ENCODE measurements around the gene STX16. TPM values are rescaled to one million over a fixed set of nuclear protein-coding genes. Genes with fewer than 3 reads are reported as not detected.

The STX16 gene
- total RNA-seq, 4 donors from 2014 or later: 52.3 to 146 (median 77.0) TPM

DNA sequence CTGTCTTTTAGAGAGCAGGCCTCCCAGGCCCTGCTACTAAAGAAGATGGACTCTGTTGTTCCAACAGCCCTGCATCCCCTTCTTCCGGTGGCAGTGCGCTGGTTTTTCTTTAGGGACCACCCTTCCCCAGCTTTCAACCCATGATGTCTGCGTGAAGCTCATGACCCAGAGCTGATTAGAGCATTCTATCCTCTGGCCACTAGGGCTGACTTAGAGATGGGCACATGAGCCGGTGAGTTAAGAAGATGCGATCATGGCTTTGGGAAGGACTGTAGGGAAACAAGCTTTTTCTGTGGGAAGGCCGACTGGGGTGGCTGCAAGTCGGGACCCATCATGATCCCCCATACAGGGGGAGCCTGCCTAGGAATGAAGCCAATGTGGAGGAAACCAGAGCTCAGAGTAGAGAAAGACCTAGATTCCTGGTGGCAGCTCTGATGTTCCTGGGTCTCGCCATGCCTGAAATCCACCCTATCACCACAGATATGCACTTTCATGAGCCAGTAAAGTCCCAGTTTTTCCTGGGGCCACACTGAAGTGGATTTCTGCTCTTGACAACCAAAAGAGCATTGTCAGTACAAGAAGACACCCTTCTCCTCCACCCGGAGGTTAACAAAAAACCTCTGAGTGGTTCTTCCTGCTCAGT lies 29.1 kb upstream of the STX16 start:
- Histone ChIP-seq H3K4me3 (no peak overlapping the region), H3K4me1 (peaks cover 0 to 4% (median 0%) of the 10 kb centered on the region in 4 donors), H3K36me3 (no peaks in the 10 kb centered on the region), H3K27ac (no peak overlapping the region), H3K27me3 (no peaks in the 10 kb centered on the region), H3K9me3 (no peaks in the 10 kb centered on the region)
- intact Hi-C loops (cut with DNase I; ENCODE audit: low total_unique reads): no loop called here
- TF ChIP-seq POLR2AphosphoS5 (IDR thresholded peaks at IDR 0.05): no peak
- in situ Hi-C loops (cut with MboI; ENCODE audit: low pct_ligation_motif_present in 1 of 4, low pct_unique_long_range_greater_than_20kb in 1 of 4, low sequenced_read_pairs in 3 of 4): no loop called here
- no peak for DNase-seq
- WGBS, 2 donors (ENCODE audit: low coverage in 1 of 2): 80 to 93% methylated on average over 1 to 9 of the region's 9 CpGs

DNA sequence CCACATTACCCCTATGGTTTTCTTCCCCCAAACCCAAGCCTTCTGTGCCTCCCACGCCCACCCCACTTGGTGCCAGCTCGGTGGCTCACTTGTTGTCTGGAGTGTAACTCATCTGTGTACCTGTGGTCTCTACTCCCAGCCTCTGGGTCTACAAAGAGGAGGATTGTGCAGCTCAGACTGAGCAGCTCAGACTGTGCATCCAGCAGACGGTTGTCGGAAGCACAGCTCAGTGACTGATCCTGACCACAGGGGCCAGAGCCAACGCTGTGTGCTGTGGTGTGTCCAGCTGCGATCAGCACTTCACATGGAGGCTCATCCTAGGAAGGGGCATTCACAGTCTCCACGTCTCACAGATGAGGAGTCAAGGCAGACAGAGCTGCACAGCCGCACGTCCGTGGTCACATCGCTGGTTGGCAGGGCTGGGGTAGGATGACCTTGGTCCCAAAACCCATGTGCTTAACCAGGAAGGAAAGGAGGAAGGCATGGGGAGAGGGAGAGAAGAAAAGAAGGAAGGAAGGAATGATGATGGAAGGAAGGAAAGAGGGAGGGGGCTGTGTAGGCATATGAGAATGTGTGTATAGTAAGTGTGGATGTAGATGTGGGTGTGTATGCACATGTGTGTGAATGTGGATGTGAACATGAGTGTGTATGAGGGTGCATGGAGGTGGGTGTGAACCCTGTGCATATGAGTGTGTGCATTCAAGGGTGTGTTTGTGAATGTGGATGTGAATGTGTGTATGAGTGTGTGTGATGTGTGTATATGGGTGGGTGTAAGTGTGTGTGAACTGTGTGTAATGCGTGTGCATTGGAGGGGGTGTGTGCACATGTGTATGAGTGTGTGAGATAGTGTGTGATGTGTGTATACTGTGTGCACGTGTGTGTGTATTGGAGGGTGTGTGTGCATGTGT lies 28.2 kb upstream of the STX16 start:
- no peak overlapping the region for H3K4me3 ChIP-seq
- no peaks in the 10 kb centered on the region for H3K9me3 ChIP-seq
- no peak for DNase-seq
- in situ Hi-C loops (cut with MboI; ENCODE audit: low pct_ligation_motif_present in 1 of 4, low pct_unique_long_range_greater_than_20kb in 1 of 4, low sequenced_read_pairs in 3 of 4): no loop called here
- TF ChIP-seq, protein P1, sequence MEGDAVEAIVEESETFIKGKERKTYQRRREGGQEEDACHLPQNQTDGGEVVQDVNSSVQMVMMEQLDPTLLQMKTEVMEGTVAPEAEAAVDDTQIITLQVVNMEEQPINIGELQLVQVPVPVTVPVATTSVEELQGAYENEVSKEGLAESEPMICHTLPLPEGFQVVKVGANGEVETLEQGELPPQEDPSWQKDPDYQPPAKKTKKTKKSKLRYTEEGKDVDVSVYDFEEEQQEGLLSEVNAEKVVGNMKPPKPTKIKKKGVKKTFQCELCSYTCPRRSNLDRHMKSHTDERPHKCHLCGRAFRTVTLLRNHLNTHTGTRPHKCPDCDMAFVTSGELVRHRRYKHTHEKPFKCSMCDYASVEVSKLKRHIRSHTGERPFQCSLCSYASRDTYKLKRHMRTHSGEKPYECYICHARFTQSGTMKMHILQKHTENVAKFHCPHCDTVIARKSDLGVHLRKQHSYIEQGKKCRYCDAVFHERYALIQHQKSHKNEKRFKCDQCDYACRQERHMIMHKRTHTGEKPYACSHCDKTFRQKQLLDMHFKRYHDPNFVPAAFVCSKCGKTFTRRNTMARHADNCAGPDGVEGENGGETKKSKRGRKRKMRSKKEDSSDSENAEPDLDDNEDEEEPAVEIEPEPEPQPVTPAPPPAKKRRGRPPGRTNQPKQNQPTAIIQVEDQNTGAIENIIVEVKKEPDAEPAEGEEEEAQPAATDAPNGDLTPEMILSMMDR (IDR thresholded peaks at IDR 0.05): no peak
- no peak for TF ChIP-seq EP300 (IDR thresholded peaks at IDR 0.05; ENCODE audit: low read depth)
- TF ChIP-seq POLR2A (IDR thresholded peaks at IDR 0.05): no peak
- no peak for TF ChIP-seq POLR2AphosphoS5 (IDR thresholded peaks at IDR 0.05)
- H3K27ac ChIP-seq: no peak overlapping the region
- no peaks in the 10 kb centered on the region for H3K27me3 ChIP-seq
- WGBS, 2 donors (ENCODE audit: low coverage in 1 of 2): 88 to 100% methylated on average over 3 to 13 of the region's 13 CpGs
- no peaks in the 10 kb centered on the region for H3K36me3 ChIP-seq
- peaks cover 0 to 4% (median 0%) of the 10 kb centered on the region in 4 donors for H3K4me1 ChIP-seq
- intact Hi-C loops (cut with DNase I; ENCODE audit: low total_unique reads): no loop called here

DNA sequence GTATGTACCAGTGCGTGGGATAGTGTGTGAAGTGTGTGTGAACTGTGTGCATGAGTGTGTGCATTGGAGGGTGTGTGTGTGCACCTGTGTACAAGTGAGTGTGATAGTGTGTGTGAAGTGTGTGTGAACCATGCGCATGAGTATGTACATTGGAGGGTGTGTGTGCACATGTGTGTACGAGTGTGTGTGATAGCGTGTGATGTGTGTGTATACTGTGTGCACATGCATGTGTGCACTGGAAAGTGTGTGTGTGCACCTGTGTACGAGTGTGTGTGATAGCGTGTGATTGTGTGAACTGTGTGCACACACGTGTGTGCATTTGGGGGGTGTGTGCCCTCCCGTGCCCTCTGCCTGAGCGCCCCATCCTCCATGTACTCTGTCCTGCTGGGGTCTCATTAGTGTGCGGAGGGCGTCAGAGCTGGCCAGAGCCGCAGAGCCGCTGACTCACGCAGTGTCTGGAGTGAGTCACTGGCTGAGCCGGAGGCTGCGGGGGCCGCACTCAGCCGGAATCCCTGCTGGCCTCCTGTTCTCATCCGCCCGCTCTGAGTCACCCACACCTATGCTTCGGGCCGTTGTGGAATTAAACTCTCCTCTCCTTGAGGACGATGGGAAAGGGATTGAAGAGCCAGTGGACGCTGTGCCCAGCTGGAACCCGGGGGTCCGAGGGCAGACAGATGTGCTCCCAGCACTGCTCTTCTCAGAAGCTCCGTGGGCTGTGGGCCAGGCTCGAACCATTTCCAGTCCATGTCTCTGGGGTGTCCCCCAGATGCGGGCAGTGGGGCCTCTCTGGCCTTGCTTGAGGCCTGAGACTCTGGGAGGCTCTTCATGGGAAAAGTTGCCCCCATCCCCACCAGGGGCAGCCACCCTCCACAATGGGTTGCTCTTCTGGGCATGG lies 27.3 kb upstream of the STX16 start:
- H3K27ac ChIP-seq: no peak overlapping the region
- intact Hi-C loops (cut with DNase I; ENCODE audit: low total_unique reads): no loop called here
- WGBS, 2 donors (ENCODE audit: low coverage in 1 of 2): 75 to 81% methylated on average over 4 to 28 of the region's 29 CpGs

DNA sequence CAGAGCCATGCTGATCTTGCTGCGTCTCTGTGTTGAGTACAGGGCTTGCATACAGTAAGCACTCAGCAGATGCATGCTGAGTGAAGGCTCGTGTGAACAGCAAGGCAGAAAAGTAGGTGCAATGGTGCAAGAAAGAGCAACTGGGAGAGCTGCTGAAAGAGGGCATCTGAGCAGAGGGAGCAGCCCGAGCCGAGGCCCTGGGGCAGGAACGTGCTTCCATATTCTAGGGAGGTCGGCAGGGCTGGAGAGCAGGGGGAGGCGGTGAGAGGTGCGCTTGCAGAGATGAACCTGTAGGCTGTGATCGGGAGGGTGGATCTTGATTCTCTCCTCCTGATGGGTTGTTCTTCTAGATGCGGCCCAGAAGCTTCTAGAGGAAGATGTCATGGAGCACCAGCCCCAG lies 26.4 kb upstream of the STX16 start:
- no peaks in the 10 kb centered on the region for H3K36me3 ChIP-seq
- no peak overlapping the region for H3K4me3 ChIP-seq
- peaks cover 0 to 4% (median 0%) of the 10 kb centered on the region in 4 donors for H3K4me1 ChIP-seq
- intact Hi-C loops (cut with DNase I; ENCODE audit: low total_unique reads): no loop called here
- no peak for TF ChIP-seq EP300 (IDR thresholded peaks at IDR 0.05; ENCODE audit: low read depth)
- TF ChIP-seq POLR2AphosphoS5 (IDR thresholded peaks at IDR 0.05): no peak
- TF ChIP-seq, protein P1 (IDR thresholded peaks at IDR 0.05): no peak
- TF ChIP-seq POLR2A (IDR thresholded peaks at IDR 0.05): no peak
- DNase-seq: no peak
- 93% methylated on average over 10 of the region's 10 CpGs; no CpG with 5 or more reads in 1 of the 2 donors for WGBS, 2 donors (ENCODE audit: low coverage in 1 of 2)
- in situ Hi-C loops (cut with MboI; ENCODE audit: low pct_ligation_motif_present in 1 of 4, low pct_unique_long_range_greater_than_20kb in 1 of 4, low sequenced_read_pairs in 3 of 4): no loop called here
- no peak overlapping the region for H3K27ac ChIP-seq
- H3K9me3 ChIP-seq: no peaks in the 10 kb centered on the region
- no peaks in the 10 kb centered on the region for H3K27me3 ChIP-seq

More for the DNA sequence above, 27.3 kb upstream of the STX16 start:
- Histone ChIP-seq H3K4me3 (no peak overlapping the region), H3K4me1 (peaks cover 0 to 4% (median 0%) of the 10 kb centered on the region in 4 donors), H3K27me3 (no peaks in the 10 kb centered on the region), H3K36me3 (no peaks in the 10 kb centered on the region), H3K9me3 (no peaks in the 10 kb centered on the region)
- in situ Hi-C loops (cut with MboI; ENCODE audit: low pct_ligation_motif_present in 1 of 4, low pct_unique_long_range_greater_than_20kb in 1 of 4, low sequenced_read_pairs in 3 of 4): no loop called here
- TF ChIP-seq POLR2A (IDR thresholded peaks at IDR 0.05): no peak
- TF ChIP-seq EP300 (IDR thresholded peaks at IDR 0.05; ENCODE audit: low read depth): no peak
- TF ChIP-seq POLR2AphosphoS5 (IDR thresholded peaks at IDR 0.05): no peak
- TF ChIP-seq, protein P1 (IDR thresholded peaks at IDR 0.05): no peak
- DNase-seq: peak; percentile 33
